Measurements from ENCODE around the gene OVCA2.

GRCh38 chr17:2055292-2056205, 13.7 kb downstream of the OVCA2 start:
- no peak for TF ChIP-seq POLR2AphosphoS5 (IDR thresholded peaks at IDR 0.05)
- TF ChIP-seq CTCF (IDR thresholded peaks at IDR 0.05) = no peak
- no peak for TF ChIP-seq POLR2A (IDR thresholded peaks at IDR 0.05)

Measured in transverse colon (tissue), 4 donors.